Myocyte (in vitro differentiated cells): ENCODE measurements around the gene ACTG2. TPM values are rescaled to one million over a fixed set of nuclear protein-coding genes. Genes with fewer than 3 reads are reported as not detected.

ENCODE experiments used
- DNase-seq: peaks from one replicate; pipeline ENCODE4 v3.0.0-alpha.2; 2012; ENCODE audit warnings: low read depth
- total RNA-seq: library from RNA; depleted of rRNA; stranded (reverse); fragments of >200 nt; gene quantifications from 2 replicates; pipeline ENCODE4 v1.2.3, GENCODE V29; 2014

Gene ACTG2
- total RNA-seq, 1 donor from 2014 or later, result not detected

DNA sequence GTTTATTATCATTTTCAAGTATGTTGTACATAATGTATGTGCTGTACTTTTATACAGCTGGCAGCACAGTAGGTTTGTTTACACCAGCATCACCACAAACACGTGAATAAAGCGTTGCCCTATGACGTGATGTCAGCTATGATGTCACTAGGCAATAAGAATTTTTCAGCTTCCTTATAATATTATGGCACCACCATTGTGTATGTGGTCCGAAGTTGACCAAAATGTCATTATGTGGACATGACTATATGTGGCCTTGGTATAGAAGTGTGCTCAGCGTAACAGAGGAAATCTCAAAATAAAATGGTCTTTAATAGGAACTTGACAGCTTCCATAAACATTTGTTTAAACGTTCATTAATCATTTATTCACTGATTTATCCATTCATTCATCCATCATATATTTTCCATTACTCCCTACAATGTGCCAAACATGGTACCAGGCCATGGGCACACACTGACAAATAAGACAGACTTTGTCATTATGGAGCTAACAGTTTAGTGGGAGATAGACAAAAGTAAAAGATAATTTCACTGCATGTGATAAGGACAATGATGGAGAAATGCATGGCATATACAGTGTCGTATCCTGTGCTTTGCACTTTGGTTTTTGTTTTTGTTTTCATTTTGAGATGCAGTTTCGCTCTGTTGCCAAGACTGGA, 18.9 kb downstream of the ACTG2 start:
- no peak for DNase-seq

DNA sequence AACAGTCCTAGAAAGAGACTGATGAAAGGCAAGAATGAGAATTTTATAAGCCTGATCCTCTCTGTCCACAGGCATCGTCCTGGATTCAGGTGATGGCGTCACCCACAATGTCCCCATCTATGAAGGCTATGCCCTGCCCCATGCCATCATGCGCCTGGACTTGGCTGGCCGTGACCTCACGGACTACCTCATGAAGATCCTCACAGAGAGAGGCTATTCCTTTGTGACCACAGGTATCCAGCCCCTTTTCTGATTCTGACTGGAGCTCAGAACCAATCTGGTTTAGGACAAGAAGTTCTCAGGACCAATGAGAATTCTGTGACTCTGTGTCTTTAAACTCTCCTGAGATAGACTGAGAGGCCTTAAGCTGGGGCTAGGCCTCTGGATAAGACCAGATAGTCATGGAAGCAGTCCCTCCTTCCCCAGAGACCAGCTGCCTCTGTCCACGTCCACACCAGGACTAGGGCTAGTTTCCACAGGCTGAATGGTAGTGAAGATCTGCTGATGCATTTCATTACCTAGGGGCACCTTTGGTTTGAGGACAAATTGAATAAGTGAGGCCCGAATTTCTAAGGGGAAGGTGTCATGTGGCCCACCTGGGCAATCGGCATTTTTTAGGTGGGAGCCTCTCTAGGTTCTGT, 20.7 kb downstream of the ACTG2 start:
- DNase-seq, result no peak

DNA sequence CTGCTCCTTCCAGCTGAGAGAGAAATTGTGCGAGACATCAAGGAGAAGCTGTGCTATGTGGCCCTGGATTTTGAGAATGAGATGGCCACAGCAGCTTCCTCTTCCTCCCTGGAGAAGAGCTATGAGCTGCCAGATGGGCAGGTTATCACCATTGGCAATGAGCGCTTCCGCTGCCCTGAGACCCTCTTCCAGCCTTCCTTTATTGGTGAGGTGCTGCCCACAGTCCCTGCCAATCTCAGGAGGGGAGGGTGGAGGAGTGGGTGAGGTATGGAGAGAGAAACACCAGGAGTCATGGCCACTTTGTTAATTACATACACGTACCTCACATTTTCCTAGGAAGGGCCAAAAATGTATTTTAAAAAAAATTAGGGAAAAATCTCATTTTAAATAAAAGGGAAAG, 21.9 kb downstream of the ACTG2 start:
- no peak for DNase-seq

GRCh38 chr2:73915437-73915993, 22.7 kb downstream of the ACTG2 start:
- no peak for DNase-seq

DNA sequence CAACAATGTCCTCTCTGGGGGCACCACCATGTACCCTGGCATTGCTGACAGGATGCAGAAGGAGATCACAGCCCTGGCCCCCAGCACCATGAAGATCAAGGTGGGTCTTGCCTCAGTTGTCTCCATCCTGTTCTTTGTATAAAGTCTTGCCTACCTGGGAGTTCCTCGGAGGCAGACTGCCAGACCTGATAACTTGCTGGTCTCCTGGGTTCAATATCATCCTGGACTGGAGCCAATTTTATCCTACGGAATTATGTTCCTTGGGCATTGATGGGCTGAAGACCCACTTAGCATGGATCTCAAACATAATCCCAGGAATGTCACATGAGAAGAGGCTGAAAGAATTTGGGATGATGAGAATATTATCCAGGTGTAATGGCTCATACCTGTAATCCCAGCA, 23.9 kb downstream of the ACTG2 start:
- DNase-seq, result no peak

DNA sequence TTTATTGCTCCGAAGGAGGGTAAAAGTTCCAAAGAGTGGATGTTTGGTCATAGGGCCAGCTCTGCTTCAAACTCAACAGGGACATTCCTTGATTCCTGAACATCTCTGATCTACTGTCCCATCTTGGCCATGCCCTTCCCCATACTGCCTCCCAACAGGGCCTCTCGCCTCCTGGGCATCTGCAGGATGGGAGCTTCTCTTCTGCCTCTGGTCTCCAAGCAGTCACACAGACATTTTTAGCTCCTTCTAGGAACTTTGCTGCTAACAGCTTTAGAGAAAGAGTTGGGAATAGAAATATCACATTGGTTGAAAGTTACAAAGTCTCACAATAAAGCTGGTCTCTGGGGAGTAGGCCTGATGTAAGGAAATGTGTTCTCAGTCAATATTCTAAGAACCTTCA, 24.5 kb downstream of the ACTG2 start:
- no peak for DNase-seq

DNA sequence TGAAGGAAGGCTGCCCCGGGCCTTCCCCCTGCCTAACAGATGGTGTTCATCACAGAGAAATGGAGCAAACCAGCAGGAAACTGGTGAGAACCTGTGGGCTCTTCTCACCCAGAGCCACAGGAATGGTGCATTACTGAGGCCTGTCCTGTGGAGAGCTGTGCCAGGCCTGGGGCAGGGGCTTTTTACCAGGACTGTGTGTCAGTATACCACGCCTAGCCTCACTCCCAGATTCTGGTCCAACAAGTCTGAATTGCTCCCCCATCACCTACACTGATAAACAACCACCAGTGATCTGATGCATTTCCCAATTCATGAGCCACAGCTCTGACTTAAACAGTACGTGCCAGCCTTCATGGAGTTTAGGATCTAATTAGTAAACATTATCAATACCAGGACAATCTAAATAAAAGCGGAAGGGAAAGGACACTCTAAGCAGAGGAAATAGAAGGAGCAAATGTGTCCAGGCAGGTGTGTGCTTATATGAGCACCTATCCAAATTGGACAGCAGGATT, 24.9 kb downstream of the ACTG2 start:
- no peak for DNase-seq

DNA sequence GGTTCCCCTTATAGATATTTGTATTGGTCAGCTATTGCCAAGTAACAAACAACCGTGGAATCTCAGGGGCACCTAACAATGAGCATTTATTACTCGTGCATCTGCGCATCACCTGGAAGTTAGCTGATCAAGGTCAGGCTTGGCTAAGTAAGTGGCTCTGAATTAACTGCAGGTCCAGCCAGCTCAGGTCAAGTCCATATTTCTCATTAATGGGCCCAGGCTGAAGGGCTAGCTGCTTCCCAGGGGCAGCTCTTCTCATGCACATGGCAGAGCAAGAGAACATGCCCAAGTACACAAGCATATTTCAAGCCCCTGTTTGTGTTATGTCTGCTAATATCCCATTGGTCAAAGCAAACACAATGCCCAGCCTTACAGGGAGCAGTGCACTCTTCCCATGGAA, 26.0 kb downstream of the ACTG2 start:
- DNase-seq, result no peak

GRCh38 chr2:73919596-73920228, 26.9 kb downstream of the ACTG2 start:
- no peak for DNase-seq

- DNase-seq, result no peak
Observed at GRCh38 chr2:73920577-73921545, 28.1 kb downstream of the ACTG2 start.

GRCh38 chr2:73921581-73921980, 28.8 kb downstream of the ACTG2 start:
- DNase-seq, result no peak

- no peak for DNase-seq
Observed at GRCh38 chr2:73922681-73923080, 29.9 kb downstream of the ACTG2 start.

GRCh38 chr2:73925033-73925704, 32.4 kb downstream of the ACTG2 start:
- DNase-seq, result no peak

- DNase-seq, result no peak
Observed at GRCh38 chr2:73925853-73926492, 33.2 kb downstream of the ACTG2 start.

DNA sequence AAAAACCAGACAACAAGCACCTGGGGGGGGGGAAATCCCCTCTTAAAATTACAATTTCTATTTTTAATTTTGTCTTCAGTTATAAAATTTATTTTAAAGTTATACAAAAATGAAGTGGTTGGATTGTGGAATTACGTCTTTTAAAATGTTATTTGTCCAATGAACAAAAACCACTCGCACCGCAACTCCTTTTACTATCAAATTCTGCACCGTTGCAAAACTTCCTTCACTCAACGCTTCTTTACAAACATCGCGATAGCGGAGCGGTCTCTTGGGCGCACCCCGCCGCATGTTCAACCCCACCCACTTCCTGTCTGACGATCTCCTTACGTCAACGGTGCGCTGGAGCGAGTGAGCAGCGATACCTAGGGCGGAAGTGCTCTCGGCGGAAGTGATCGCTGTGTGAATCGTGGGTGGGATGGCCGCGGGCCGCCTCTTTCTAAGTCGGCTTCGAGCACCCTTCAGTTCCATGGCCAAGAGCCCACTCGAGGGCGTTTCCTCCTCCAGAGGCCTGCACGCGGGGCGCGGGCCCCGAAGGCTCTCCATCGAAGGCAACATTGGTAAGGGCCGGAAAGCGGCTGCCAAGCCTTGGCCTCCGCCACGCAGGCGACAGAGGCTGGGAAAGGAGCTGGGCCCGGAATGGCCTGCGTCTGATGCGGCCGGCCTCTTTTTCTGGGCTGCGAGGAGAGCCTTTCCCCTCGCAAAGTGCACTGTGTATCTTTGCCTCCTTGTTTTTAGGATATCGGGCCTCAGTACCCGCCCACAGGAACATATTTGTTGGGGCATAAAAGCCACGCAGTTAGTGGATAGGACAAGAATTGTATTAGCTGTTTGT, 33.9 kb downstream of the ACTG2 start, which contains the start of gene DGUOK:
DGUOK (plus strand) TSS at position 388 of the 835 bp plus-strand sequence; CDS start at position 419, 31 bp downstream.
- peak; percentile 100 for DNase-seq

GRCh38 chr2:73927344-73927743, 34.5 kb downstream of the ACTG2 start:
- DNase-seq, result no peak

GRCh38 chr2:73928963-73929347, 36.1 kb downstream of the ACTG2 start:
- no peak for DNase-seq

GRCh38 chr2:73930386-73930785, 37.6 kb downstream of the ACTG2 start:
- no peak for DNase-seq
